ENCODE measurements around the gene KRTAP9-1. TPM values are rescaled to one million over a fixed set of nuclear protein-coding genes. Genes with fewer than 3 reads are reported as not detected.

The KRTAP9-1 gene
- total and polyA plus RNA-seq, 11 donors, result not detected

DNA sequence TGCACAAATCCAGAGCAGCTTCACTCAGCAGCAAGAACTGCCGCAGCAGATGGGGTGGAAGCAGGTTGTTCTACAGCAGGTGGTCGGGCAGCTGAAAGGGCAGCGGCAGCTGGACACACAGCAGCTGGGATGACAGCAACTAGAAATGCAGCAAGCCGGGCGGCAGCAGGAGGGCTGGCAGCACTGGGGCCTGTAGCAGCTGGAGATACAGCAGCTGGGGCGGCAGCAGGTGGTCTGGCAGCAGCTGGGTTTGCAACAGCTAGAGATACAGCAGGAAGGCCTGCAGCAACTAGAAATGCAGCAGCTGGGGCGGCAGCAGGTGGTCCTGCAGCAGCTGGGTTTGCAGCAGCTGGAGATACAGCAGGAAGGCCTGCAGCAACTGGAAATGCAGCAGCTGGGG, 22.1 kb upstream of the KRTAP9-1 start:
- H3K4me1 ChIP-seq, result no peaks in the 10 kb centered on the region
- intact Hi-C loops (cut with DNase I), result no loop called here
- H3K27ac ChIP-seq, result no peak overlapping the region
- no peaks in the 10 kb centered on the region for H3K9me3 ChIP-seq
- H3K4me3 ChIP-seq, result no peak overlapping the region
- peaks cover 0 to 15% (median 0%) of the 10 kb centered on the region in 9 donors for H3K27me3 ChIP-seq
- ATAC-seq (no peak), DNase-seq (no peak)
- H3K36me3 ChIP-seq, result no peaks in the 10 kb centered on the region
- no peak for TF ChIP-seq POLR2A (IDR thresholded peaks at IDR 0.05)
- TF ChIP-seq, protein P1, sequence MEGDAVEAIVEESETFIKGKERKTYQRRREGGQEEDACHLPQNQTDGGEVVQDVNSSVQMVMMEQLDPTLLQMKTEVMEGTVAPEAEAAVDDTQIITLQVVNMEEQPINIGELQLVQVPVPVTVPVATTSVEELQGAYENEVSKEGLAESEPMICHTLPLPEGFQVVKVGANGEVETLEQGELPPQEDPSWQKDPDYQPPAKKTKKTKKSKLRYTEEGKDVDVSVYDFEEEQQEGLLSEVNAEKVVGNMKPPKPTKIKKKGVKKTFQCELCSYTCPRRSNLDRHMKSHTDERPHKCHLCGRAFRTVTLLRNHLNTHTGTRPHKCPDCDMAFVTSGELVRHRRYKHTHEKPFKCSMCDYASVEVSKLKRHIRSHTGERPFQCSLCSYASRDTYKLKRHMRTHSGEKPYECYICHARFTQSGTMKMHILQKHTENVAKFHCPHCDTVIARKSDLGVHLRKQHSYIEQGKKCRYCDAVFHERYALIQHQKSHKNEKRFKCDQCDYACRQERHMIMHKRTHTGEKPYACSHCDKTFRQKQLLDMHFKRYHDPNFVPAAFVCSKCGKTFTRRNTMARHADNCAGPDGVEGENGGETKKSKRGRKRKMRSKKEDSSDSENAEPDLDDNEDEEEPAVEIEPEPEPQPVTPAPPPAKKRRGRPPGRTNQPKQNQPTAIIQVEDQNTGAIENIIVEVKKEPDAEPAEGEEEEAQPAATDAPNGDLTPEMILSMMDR (IDR thresholded peaks at IDR 0.05), result no peak
- WGBS, 4 donors, result 72 to 82% (median 80%) methylated on average over 7 of the region's 7 CpGs

DNA sequence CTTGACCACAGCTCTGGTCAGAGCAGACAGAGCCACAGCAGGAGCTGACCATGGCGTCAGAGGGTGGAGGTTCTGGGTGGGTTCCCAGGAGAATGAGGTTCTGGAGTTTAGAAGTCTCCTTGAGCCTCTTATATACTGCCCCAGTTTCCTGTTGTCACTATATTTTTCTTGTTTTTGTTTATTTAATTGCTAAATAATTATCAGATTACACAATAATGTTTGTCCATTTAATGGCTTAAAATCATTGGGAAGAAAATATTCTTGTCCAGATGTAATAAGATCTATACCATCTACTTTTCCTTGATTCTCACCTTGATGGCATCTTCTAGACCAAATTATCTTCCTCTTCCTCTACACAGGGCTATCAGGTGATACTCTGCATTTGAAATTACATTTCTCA, 21.6 kb upstream of the KRTAP9-1 start, which contains the start of gene KRTAP4-3:
KRTAP4-3 (minus strand) TSS at position 101 of the 400 bp plus-strand sequence; CDS start at position 52, 49 bp downstream.
- Histone ChIP-seq H3K9me3 (no peaks in the 10 kb centered on the region), H3K27ac (no peak within 1 kb of the TSS), H3K27me3 (peaks cover 0 to 10% (median 0%) of the 10 kb centered on the region in 9 donors), H3K4me3 (no peak within 1 kb of the TSS), H3K4me1 (no peaks in the 10 kb centered on the region), H3K36me3 (no peaks in the 10 kb centered on the region)
- ATAC-seq (no peak), DNase-seq (no peak)
- intact Hi-C loops (cut with DNase I), result no loop called here
- 42 to 75% (median 62%) methylated on average over 1 of the region's 1 CpG for WGBS, 4 donors
- TF ChIP-seq POLR2A (IDR thresholded peaks at IDR 0.05), result no peak
- TF ChIP-seq, protein P1 (IDR thresholded peaks at IDR 0.05), result no peak

DNA sequence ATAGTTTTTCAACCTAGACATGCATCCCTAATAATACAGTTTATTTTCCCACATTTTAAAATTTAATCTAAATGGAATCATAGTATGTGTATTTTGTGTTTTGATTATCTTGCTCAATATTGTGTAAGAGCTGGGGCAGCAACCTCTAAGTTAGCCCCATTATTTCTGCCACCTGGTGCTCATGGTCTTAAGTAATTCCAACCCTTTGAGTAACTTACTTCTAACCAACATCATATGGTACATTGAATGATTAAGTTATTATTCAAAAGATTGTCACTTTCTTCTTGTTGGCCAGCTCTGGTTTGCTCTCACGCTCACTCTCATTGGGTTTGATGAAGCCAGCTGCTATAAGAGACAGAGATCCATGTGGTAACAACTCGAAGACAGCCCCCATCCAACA, 17.8 kb upstream of the KRTAP9-1 start:
- H3K27me3 ChIP-seq, result peaks cover 0 to 10% (median 5%) of the 10 kb centered on the region in 9 donors
- TF ChIP-seq, protein P1 (IDR thresholded peaks at IDR 0.05), result no peak
- ATAC-seq (no peak), DNase-seq (no peak)
- H3K27ac ChIP-seq, result no peak overlapping the region
- H3K36me3 ChIP-seq, result no peaks in the 10 kb centered on the region
- no peaks in the 10 kb centered on the region for H3K4me1 ChIP-seq
- H3K4me3 ChIP-seq, result no peak overlapping the region
- intact Hi-C loops (cut with DNase I), result no loop called here
- H3K9me3 ChIP-seq, result no peaks in the 10 kb centered on the region
- 60 to 75% (median 74%) methylated on average over 2 of the region's 2 CpGs for WGBS, 4 donors

DNA sequence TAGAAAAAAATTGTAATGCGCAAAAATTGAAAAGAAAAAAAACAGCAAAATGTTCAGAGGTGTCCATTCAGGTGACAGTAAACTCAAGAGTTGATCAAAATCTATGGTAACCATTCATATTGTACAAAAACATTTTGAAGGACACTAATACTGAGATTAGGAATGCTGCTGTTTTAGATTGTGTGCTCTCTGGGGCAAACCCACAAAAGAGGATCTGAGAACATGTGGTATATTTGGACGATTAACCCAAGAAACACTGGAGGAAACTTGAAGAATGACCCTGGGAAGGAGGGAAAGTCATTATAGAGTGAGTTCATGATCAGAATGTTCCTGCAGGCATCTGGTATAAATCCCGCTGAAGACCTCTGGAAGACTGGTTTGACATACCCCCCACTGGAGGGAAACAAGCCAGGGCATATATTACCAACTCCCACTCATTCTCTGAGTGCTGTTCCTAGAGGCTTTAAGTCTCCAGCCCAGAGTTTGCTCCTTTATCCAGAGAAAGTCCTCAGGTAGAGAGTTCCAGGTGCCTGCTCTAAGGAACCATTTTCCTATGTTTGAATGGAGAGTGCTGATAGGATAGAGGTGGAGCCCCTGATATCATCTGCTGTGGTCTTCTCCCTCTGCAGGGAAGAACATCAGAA, 12.8 kb upstream of the KRTAP9-1 start:
- TF ChIP-seq, protein P1 (IDR thresholded peaks at IDR 0.05), result no peak
- no peak for TF ChIP-seq POLR2A (IDR thresholded peaks at IDR 0.05)
- intact Hi-C loops (cut with DNase I), result no loop called here
- Histone ChIP-seq H3K9me3 (no peaks in the 10 kb centered on the region), H3K4me1 (no peaks in the 10 kb centered on the region), H3K27me3 (peaks cover 0 to 10% (median 0%) of the 10 kb centered on the region in 9 donors), H3K36me3 (no peaks in the 10 kb centered on the region), H3K4me3 (no peak overlapping the region), H3K27ac (no peak overlapping the region)
- DNase-seq, result no peak
- no peak for ATAC-seq
- 75 to 83% (median 79%) methylated on average over 3 of the region's 3 CpGs for WGBS, 4 donors
